GM13976 (cell line): ENCODE results near the gene DAZAP2.
"Not testable (repeated sequence)": the region's sequence is repeated elsewhere in the genome, so short reads cannot be mapped to it uniquely, and the experiment has no call there.

Experiments used
- DNase-seq: peaks from one replicate; pipeline ENCODE4 v3.0.0; 2012; ENCODE audit warnings: low spot score
- CTCF ChIP-seq: IDR thresholded peaks from 2 replicates; pipeline ENCODE4 v1.5.1; 2012; ENCODE audit warnings: borderline replicate concordance, mild to moderate bottlenecking; ENCODE audit not compliant: insufficient read depth; ENCODE audit errors: extremely low read depth, missing control alignments, control extremely low read depth
- in situ Hi-C: fragments of 300-500 bp; cut with MboI; formaldehyde crosslinking; loops from one replicate; pipeline ENCODE4 v1.12.0; 2022; ENCODE audit warnings: low sequenced_read_pairs, mixed read lengths, inconsistent platforms; ENCODE audit not compliant: unreplicated experiment

The DAZAP2 gene

GRCh38 chr12:51224625-51225024 is 14.0 kb upstream of the DAZAP2 start:
- no peak for DNase-seq
- in situ Hi-C loops, result no loop called here
- TF ChIP-seq CTCF, result no peak

GRCh38 chr12:51225234-51225633 is 13.4 kb upstream of the DAZAP2 start:
- in situ Hi-C loops, result no loop called here
- no peak for DNase-seq
- TF ChIP-seq CTCF, result no peak

- no peak for DNase-seq
- no peak for TF ChIP-seq CTCF
- in situ Hi-C loops, result no loop called here
These were observed 12.9 kb upstream of the DAZAP2 start for GRCh38 chr12:51225771-51226170.

GRCh38 chr12:51227112-51227511 is 11.5 kb upstream of the DAZAP2 start:
- in situ Hi-C loops, result not testable (repeated sequence)

GRCh38 chr12:51227962-51228361 is 10.7 kb upstream of the DAZAP2 start:
- TF ChIP-seq CTCF, result no peak
- no peak for DNase-seq
- in situ Hi-C loops, result no loop called here

More at GRCh38 chr12:51227112-51227511, 11.5 kb upstream of the DAZAP2 start:
- DNase-seq, result not testable (repeated sequence)

- DNase-seq, result no peak
- TF ChIP-seq CTCF, result no peak
- in situ Hi-C loops, result no loop called here
These were observed 9.4 kb upstream of the DAZAP2 start for GRCh38 chr12:51229116-51229809.

- in situ Hi-C loops, result no loop called here
- TF ChIP-seq CTCF, result no peak
- no peak for DNase-seq
These were observed 6.0 kb upstream of the DAZAP2 start for GRCh38 chr12:51232642-51233041.
